Measurements from ENCODE around the gene ZNG1A.
"Not testable (repeated sequence)": the region's sequence is repeated elsewhere in the genome, so short reads cannot be mapped to it uniquely, and the experiment has no call there.

The ZNG1A gene

DNA sequence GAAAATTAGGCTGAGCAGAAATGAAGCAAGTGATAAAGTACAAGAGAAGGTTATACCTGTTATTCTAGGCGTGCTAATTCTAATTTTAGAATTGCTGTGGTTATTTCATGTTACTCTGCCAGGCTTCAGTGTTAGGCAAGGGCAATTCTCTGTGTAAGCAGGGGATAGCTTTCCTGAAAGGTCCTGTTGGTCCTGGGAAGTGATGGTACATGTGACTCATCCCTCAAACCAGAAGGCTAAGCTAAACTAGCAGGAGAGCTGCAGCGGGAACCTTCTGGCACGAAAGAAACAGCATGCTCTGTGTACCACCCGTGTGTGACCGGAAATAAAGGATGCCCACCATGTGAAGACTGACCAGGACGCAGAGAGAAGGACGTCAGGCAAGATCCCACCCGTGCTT is 69.3 kb downstream of the ZNG1A start:
- H3K27ac ChIP-seq (ENCODE audit: extremely low read depth, low read depth, low read length); POLR2A ChIA-PET; CTCF ChIA-PET: not testable (repeated sequence)

DNA sequence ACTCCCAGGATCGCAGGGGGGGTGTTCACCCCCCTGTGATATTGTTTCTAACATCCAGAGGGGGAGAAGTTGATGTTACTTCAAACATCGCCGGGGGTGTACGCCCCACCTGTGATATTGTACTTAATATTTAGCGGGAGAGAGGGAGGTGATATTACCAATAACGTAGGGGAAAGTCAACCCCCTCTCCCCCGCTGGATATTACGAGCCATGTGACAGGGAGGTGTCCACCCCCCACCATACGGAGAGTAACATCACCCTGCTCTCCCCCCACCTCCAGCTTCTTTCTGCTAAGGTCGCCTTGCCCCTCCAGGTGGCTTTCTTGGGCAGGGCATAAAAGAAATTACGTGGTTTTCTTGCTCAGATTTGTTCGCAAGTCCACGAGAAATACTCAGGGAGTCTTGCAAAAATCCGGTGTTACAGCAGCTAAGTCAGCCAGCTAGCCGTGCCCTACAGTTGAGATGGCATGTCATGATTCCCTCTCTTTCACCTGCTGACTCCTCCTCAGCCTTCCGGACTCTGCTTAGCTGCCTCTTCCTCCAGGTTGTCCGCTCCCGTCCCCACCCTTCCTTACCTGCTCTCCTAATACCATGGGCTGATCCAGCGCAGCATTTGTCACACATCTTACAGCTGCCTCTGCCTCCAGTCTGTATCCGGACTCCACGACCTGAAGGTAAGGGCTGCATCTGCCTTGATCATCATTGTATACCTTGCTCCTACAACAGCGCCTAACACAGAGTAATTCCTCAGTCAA is 69.9 kb downstream of the ZNG1A start:
- CTCF ChIA-PET, POLR2A ChIA-PET: not testable (repeated sequence)
- TF ChIP-seq GLIS1 (tag by site-specific recombination; IDR thresholded peaks at IDR 0.05) (0 out of 2 replicates have a peak, but pooled peaks have one; percentile 13), ZNF600 (tag by site-specific recombination; IDR thresholded peaks at IDR 0.05) (peak; percentile 19; the same call in 1 of the 2 replicates), ZNF335 (tag by site-specific recombination; conservative IDR thresholded peaks at IDR 0.05) (peak; percentile 38)
- TF ChIP-seq, protein P1, sequence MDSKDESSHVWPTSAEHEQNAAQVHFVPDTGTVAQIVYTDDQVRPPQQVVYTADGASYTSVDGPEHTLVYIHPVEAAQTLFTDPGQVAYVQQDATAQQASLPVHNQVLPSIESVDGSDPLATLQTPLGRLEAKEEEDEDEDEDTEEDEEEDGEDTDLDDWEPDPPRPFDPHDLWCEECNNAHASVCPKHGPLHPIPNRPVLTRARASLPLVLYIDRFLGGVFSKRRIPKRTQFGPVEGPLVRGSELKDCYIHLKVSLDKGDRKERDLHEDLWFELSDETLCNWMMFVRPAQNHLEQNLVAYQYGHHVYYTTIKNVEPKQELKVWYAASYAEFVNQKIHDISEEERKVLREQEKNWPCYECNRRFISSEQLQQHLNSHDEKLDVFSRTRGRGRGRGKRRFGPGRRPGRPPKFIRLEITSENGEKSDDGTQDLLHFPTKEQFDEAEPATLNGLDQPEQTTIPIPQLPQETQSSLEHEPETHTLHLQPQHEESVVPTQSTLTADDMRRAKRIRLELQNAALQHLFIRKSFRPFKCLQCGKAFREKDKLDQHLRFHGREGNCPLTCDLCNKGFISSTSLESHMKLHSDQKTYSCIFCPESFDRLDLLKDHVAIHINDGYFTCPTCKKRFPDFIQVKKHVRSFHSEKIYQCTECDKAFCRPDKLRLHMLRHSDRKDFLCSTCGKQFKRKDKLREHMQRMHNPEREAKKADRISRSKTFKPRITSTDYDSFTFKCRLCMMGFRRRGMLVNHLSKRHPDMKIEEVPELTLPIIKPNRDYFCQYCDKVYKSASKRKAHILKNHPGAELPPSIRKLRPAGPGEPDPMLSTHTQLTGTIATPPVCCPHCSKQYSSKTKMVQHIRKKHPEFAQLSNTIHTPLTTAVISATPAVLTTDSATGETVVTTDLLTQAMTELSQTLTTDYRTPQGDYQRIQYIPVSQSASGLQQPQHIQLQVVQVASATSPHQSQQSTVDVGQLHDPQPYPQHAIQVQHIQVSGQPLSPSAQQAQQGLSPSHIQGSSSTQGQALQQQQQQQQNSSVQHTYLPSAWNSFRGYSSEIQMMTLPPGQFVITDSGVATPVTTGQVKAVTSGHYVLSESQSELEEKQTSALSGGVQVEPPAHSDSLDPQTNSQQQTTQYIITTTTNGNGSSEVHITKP (tag by site-specific recombination; IDR thresholded peaks at IDR 0.05) = peak; percentile 94
- TF ChIP-seq, protein P2, sequence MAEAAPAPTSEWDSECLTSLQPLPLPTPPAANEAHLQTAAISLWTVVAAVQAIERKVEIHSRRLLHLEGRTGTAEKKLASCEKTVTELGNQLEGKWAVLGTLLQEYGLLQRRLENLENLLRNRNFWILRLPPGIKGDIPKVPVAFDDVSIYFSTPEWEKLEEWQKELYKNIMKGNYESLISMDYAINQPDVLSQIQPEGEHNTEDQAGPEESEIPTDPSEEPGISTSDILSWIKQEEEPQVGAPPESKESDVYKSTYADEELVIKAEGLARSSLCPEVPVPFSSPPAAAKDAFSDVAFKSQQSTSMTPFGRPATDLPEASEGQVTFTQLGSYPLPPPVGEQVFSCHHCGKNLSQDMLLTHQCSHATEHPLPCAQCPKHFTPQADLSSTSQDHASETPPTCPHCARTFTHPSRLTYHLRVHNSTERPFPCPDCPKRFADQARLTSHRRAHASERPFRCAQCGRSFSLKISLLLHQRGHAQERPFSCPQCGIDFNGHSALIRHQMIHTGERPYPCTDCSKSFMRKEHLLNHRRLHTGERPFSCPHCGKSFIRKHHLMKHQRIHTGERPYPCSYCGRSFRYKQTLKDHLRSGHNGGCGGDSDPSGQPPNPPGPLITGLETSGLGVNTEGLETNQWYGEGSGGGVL (tag by site-specific recombination; IDR thresholded peaks at IDR 0.05) = peak; percentile 54; the same call in 1 of the 2 replicates

More for the DNA sequence above, 69.3 kb downstream of the ZNG1A start:
- peak; percentile 36; the same call in 1 of the 2 replicates for TF ChIP-seq ZNF335 (tag by site-specific recombination; conservative IDR thresholded peaks at IDR 0.05)
- not testable (repeated sequence) for H3K9me3 ChIP-seq (ENCODE audit: control insufficient read depth, insufficient read depth, low read depth, low read length); H3K36me3 ChIP-seq (ENCODE audit: control insufficient read depth in 2 of 2, insufficient read depth in 1 of 2, low read length in 2 of 2); H3K4me1 ChIP-seq (ENCODE audit: control insufficient read depth, insufficient read depth, low read length); H3K4me3 ChIP-seq (ENCODE audit: low read depth, low read length)

DNA sequence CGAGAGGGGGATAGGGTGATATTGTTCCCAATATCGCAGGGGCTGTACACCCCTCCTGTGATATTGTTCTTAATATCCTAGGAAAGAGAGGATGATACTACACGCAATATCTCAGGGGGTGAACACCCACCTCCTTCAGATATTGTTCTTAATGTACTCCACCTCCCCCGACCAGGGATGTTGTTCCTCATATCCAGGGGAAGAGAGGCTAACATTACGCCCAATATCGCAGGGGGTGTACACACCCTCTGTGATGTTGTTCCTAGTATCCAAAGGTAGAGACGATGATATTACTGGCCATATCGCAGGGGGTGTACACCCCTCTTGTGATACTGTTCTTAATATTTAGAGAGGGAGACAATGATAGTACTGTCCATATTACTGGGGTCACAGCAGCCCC is 72.9 kb downstream of the ZNG1A start:
- H3K4me1 ChIP-seq (ENCODE audit: control insufficient read depth, insufficient read depth, low read length); H3K36me3 ChIP-seq (ENCODE audit: control insufficient read depth in 2 of 2, insufficient read depth in 1 of 2, low read length in 2 of 2); POLR2A ChIA-PET; H3K4me3 ChIP-seq (ENCODE audit: low read depth, low read length); H3K9me3 ChIP-seq (ENCODE audit: control insufficient read depth, insufficient read depth, low read depth, low read length); H3K27ac ChIP-seq (ENCODE audit: extremely low read depth, low read depth, low read length); CTCF ChIA-PET: not testable (repeated sequence)

More for the DNA sequence above, 69.9 kb downstream of the ZNG1A start:
- not testable (repeated sequence) for H3K9me3 ChIP-seq (ENCODE audit: control insufficient read depth, insufficient read depth, low read depth, low read length); H3K4me1 ChIP-seq (ENCODE audit: control insufficient read depth, insufficient read depth, low read length); H3K36me3 ChIP-seq (ENCODE audit: control insufficient read depth in 2 of 2, insufficient read depth in 1 of 2, low read length in 2 of 2); H3K27ac ChIP-seq (ENCODE audit: extremely low read depth, low read depth, low read length); H3K4me3 ChIP-seq (ENCODE audit: low read depth, low read length)

DNA sequence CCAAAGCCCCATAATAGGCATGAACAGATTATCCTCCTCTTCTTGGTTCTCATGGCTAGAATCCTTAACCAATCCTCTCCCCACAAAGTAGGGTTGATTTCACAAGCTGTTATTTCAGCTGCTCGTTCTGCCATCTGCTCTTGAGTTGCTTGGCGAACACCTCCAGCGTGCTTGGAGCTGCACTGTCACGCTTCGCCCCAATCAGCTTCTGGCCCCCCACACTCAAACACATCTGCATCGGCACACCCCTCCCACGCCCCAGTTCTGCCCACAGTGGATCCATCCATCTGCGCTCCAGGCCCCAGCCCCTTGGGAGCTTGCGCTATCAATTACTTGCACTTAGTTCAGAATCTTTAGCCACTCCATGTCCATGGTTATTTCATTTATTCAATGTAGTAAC is 78.4 kb downstream of the ZNG1A start:
- H3K27ac ChIP-seq (ENCODE audit: extremely low read depth, low read depth, low read length); H3K9me3 ChIP-seq (ENCODE audit: control insufficient read depth, insufficient read depth, low read depth, low read length); CTCF ChIA-PET; H3K4me1 ChIP-seq (ENCODE audit: control insufficient read depth, insufficient read depth, low read length); H3K4me3 ChIP-seq (ENCODE audit: low read depth, low read length); H3K36me3 ChIP-seq (ENCODE audit: control insufficient read depth in 2 of 2, insufficient read depth in 1 of 2, low read length in 2 of 2); POLR2A ChIA-PET: not testable (repeated sequence)

DNA sequence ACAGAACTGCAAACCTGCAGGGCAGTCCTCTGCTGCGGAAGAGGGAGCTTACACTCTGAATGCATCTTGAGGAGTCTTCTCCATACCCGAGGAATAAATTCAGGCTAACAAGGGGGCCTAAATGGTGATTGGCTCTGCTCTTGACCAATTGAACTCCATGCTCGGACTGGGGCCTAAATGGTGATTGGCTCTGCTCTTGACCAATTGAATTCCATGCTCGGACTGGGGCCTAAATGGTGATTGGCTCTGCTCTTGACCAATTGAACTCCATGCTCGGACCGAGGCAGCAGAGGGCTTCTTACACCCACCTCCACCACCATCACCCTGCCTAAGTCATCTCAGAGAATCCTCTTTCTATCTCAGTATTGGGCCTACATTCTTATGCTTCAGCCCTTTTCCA is 79.0 kb downstream of the ZNG1A start:
- POLR2A ChIA-PET, CTCF ChIA-PET: not testable (repeated sequence)

DNA sequence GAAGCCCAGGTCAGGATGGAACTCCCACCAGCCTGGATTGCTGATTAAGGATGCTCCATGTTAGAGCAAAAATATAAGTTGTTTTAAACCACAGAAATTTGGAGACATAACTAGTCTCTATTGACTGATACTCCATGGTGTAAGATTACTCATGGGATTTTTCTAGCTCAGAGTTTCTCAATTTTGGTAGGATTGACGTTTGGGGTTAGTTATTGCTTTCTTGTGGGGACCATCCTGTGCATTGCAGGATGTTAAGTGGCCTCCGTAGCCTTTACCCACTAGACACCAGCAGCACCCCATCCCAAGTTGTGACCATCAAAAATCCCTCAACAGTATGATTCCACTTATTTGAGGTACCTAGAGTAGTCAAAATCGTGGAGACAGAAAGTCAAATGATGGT is 80.1 kb downstream of the ZNG1A start:
- H3K4me1 ChIP-seq (ENCODE audit: control insufficient read depth, insufficient read depth, low read length); H3K27ac ChIP-seq (ENCODE audit: extremely low read depth, low read depth, low read length); H3K36me3 ChIP-seq (ENCODE audit: control insufficient read depth in 2 of 2, insufficient read depth in 1 of 2, low read length in 2 of 2); CTCF ChIA-PET; H3K9me3 ChIP-seq (ENCODE audit: control insufficient read depth, insufficient read depth, low read depth, low read length); POLR2A ChIA-PET; H3K4me3 ChIP-seq (ENCODE audit: low read depth, low read length): not testable (repeated sequence)

More for the DNA sequence above, 79.0 kb downstream of the ZNG1A start:
- not testable (repeated sequence) for H3K4me1 ChIP-seq (ENCODE audit: control insufficient read depth, insufficient read depth, low read length); H3K9me3 ChIP-seq (ENCODE audit: control insufficient read depth, insufficient read depth, low read depth, low read length); H3K4me3 ChIP-seq (ENCODE audit: low read depth, low read length); H3K36me3 ChIP-seq (ENCODE audit: control insufficient read depth in 2 of 2, insufficient read depth in 1 of 2, low read length in 2 of 2); H3K27ac ChIP-seq (ENCODE audit: extremely low read depth, low read depth, low read length)

DNA sequence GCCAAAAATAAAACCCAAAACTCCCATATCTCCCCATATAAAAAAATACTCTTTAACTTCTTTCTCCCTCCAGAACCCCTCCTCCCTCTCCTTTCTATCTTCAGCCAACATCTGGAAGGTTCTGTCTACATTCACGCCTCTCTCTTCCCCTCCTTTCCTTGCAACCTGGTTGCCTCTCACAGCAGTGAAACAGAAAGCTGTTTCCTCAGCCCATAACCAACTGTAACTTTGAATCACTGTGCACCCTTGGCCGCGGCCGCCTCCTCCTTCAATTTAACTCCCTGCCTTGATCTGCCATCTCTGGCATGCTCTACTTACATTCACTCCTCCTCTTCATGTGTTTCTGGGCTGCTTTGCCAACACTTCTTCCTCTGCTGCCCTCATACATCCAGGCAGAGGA is 83.9 kb downstream of the ZNG1A start:
- H3K27ac ChIP-seq (ENCODE audit: extremely low read depth, low read depth, low read length); H3K9me3 ChIP-seq (ENCODE audit: control insufficient read depth, insufficient read depth, low read depth, low read length); H3K4me1 ChIP-seq (ENCODE audit: control insufficient read depth, insufficient read depth, low read length); H3K36me3 ChIP-seq (ENCODE audit: control insufficient read depth in 2 of 2, insufficient read depth in 1 of 2, low read length in 2 of 2); CTCF ChIA-PET; POLR2A ChIA-PET; H3K4me3 ChIP-seq (ENCODE audit: low read depth, low read length): not testable (repeated sequence)

DNA sequence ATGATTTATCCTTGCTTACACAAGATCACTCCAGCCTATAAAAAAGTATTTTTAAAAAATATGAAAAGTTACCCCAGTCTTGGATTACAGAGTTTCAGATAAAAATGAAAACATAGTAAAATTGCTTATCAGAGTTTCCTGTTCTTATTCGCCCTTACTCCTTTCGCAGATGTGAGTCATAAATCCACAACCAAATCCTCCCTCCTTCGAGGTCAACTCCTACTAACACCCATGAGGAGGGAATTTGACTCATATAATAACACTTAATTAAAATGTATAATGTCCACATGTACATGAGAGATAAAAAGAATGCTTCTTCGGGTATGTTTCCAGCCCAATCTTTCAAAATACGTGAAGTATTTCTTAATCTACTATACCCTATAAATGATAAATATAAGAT is 84.5 kb downstream of the ZNG1A start:
- H3K36me3 ChIP-seq (ENCODE audit: control insufficient read depth in 2 of 2, insufficient read depth in 1 of 2, low read length in 2 of 2); H3K27ac ChIP-seq (ENCODE audit: extremely low read depth, low read depth, low read length); CTCF ChIA-PET; POLR2A ChIA-PET; H3K4me3 ChIP-seq (ENCODE audit: low read depth, low read length); H3K4me1 ChIP-seq (ENCODE audit: control insufficient read depth, insufficient read depth, low read length); H3K9me3 ChIP-seq (ENCODE audit: control insufficient read depth, insufficient read depth, low read depth, low read length): not testable (repeated sequence)
